Left lobe of liver (tissue), 2 donors: ENCODE data around the gene SULT4A1. TPM values are rescaled to one million over a fixed set of nuclear protein-coding genes. Genes with fewer than 3 reads are reported as not detected.

Experiments used
- ATAC-seq: fragments of 200-7000 bp; cut with Tn5 transposase; one replicate; pipeline ENCODE4 v1.9.1; 2020; ENCODE audit warnings: mild to moderate bottlenecking, moderate library complexity
- DNase-seq: peaks from one replicate; pipeline ENCODE4 v3.0.0-alpha.2; 2020; ENCODE audit warnings: low spot score
- total RNA-seq: library from RNA; stranded (reverse); gene quantifications from one replicate; pipeline ENCODE4 v1.2.1, GENCODE V29; 2021
- donor health status: DM: no; HTN: no; CAD: no; lungs with moderate emphysema.
- donor health status: DM: no; HTN: yes; CAD: no.

Gene SULT4A1
- total RNA-seq, 1 donor from 2014 or later: not detected

GRCh38 chr22:43818981-43819380, 43.3 kb downstream of the SULT4A1 start:
- peak; percentile 32 for DNase-seq
- no peak for ATAC-seq

- DNase-seq (no peak), ATAC-seq (no peak)
Observed at GRCh38 chr22:43817402-43817801, 44.9 kb downstream of the SULT4A1 start.

GRCh38 chr22:43814264-43814663, 48.0 kb downstream of the SULT4A1 start:
- ATAC-seq: no peak
- no peak for DNase-seq

GRCh38 chr22:43812890-43813289, 49.4 kb downstream of the SULT4A1 start:
- DNase-seq (no peak), ATAC-seq (no peak)

GRCh38 chr22:43812149-43812842, 50.0 kb downstream of the SULT4A1 start, which contains the start of gene EFCAB6:
Gene EFCAB6 (minus strand): TSS chr22:43812305. CDS start chr22:43782318, 29,987 bp downstream.
- ATAC-seq (peak; percentile 99), DNase-seq (peak; percentile 93)

- DNase-seq (no peak), ATAC-seq (peak; percentile 43)
Observed at GRCh38 chr22:43811777-43812148, 50.5 kb downstream of the SULT4A1 start.

- ATAC-seq (no peak), DNase-seq (no peak)
Observed at GRCh38 chr22:43802897-43803495, 59.3 kb downstream of the SULT4A1 start.

- DNase-seq (no peak), ATAC-seq (no peak)
Observed at GRCh38 chr22:43800970-43801369, 61.3 kb downstream of the SULT4A1 start.

- DNase-seq: no peak
- no peak for ATAC-seq
Observed at GRCh38 chr22:43798492-43798891, 63.8 kb downstream of the SULT4A1 start.

- ATAC-seq: peak; percentile 39
- DNase-seq: no peak
Observed at GRCh38 chr22:43796567-43796966, 65.7 kb downstream of the SULT4A1 start.

GRCh38 chr22:43795320-43795719, 67.0 kb downstream of the SULT4A1 start:
- no peak for DNase-seq
- ATAC-seq: no peak

- DNase-seq (no peak), ATAC-seq (no peak)
Observed at GRCh38 chr22:43792905-43793304, 69.4 kb downstream of the SULT4A1 start.

- no peak for DNase-seq
- no peak for ATAC-seq
Observed at GRCh38 chr22:43789452-43789851, 72.9 kb downstream of the SULT4A1 start.

- DNase-seq: no peak
- ATAC-seq: no peak
Observed at GRCh38 chr22:43783777-43784176, 78.5 kb downstream of the SULT4A1 start.

- DNase-seq (no peak), ATAC-seq (no peak)
Observed at GRCh38 chr22:43782448-43782847, 79.9 kb downstream of the SULT4A1 start.

- ATAC-seq: no peak
- no peak for DNase-seq
Observed at GRCh38 chr22:43777286-43777685, 85.0 kb downstream of the SULT4A1 start.

GRCh38 chr22:43776081-43776670, 86.1 kb downstream of the SULT4A1 start:
- ATAC-seq (no peak), DNase-seq (no peak)

Other genes starting within 250 kb of the SULT4A1 start
- gene EFCAB6, start 50.2 kb downstream of the SULT4A1 start, total RNA-seq: 0.45 TPM
- not detected for gene PNPLA5, start 29.5 kb upstream of the SULT4A1 start, total RNA-seq
- gene PNPLA3, start 61.3 kb upstream of the SULT4A1 start, total RNA-seq: 72.1 TPM
- gene SAMM50, start 92.9 kb upstream of the SULT4A1 start, total RNA-seq: 23.6 TPM
- 14.3 TPM for gene PARVB, start 161.8 kb upstream of the SULT4A1 start, total RNA-seq